VCaP (cell line): ENCODE measurements around the gene SASH3.

Experiments used
- H3K27ac ChIP-seq: fragments of 450-650 bp; 2 replicates; pipeline ENCODE4 v1.5.1; 2017
- TF ChIP-seq, protein P1 (sequence below): fragments of 450-650 bp; conservative IDR thresholded peaks from 2 replicates; pipeline ENCODE4 v1.5.1; 2017; ENCODE audit warnings: mild to moderate bottlenecking, moderate library complexity

The SASH3 gene

DNA sequence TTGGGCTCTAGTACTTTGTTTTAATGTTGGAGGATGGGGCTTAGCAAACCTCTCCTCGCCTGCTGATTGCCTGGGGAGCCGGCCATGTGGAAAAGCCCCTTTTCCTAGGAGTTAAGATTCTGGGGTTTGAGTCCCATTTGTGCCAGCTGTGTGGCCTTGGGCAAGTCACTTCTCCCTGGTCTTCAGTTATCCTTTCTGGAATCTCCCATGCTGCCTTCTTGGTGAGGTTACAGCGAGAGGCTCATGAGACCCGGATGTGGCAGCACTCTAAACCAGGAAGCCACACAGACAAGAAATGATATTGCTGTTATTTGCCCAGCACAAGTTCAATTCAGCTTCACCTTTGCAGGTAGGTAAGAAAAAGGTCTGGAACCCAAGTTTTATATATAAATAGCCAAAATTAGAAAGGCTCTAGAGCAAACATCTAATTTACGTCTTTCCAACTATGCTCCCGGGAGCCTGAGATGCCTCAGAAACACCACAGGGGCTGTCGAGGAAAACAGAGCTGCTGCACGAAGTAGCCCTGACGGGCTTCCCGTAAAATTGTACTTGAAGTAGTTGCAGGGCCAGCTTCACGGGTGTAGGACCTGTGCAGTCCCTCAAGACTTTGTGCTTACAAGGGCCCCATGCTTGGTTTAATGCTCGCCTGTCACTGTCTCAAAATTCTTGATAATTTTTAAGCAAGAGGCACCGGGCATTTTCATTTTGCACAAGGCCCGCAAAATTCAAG is 8.3 kb upstream of the SASH3 start:
- TF ChIP-seq, protein P1, sequence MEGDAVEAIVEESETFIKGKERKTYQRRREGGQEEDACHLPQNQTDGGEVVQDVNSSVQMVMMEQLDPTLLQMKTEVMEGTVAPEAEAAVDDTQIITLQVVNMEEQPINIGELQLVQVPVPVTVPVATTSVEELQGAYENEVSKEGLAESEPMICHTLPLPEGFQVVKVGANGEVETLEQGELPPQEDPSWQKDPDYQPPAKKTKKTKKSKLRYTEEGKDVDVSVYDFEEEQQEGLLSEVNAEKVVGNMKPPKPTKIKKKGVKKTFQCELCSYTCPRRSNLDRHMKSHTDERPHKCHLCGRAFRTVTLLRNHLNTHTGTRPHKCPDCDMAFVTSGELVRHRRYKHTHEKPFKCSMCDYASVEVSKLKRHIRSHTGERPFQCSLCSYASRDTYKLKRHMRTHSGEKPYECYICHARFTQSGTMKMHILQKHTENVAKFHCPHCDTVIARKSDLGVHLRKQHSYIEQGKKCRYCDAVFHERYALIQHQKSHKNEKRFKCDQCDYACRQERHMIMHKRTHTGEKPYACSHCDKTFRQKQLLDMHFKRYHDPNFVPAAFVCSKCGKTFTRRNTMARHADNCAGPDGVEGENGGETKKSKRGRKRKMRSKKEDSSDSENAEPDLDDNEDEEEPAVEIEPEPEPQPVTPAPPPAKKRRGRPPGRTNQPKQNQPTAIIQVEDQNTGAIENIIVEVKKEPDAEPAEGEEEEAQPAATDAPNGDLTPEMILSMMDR: no peak
- H3K27ac ChIP-seq: no peak overlapping the region

DNA sequence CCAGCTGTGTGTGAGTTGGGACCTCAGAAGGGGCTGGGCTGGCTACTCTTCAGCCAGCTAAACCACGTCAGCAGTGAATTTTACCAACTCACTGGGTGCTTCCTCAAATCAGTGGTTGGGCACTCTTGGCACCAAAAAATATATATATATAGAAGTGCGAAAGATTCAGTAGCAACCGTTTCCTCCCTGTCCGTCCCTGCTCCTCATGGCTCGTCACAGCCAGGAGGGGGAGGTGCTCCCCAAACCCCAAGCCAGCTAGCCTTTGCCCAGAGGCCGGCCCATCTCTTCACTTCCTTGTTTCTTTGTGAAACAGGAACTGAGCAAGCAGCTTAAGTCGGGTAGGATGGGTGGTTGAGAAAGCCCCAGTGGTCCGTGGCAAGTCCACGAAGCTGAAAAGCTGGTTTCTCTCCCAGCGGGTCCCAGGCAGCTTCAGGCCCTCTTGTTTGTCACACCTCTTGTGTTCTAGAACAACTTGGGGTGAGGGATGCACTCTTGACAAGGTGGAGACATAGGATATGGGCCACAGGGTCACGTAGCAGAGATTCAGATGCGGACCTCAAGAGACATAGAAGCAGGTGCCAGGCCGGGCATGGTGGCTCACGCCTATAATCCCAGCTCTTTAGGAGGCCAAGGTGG is 6.8 kb upstream of the SASH3 start:
- TF ChIP-seq, protein P1: no peak
- H3K27ac ChIP-seq: no peak overlapping the region

DNA sequence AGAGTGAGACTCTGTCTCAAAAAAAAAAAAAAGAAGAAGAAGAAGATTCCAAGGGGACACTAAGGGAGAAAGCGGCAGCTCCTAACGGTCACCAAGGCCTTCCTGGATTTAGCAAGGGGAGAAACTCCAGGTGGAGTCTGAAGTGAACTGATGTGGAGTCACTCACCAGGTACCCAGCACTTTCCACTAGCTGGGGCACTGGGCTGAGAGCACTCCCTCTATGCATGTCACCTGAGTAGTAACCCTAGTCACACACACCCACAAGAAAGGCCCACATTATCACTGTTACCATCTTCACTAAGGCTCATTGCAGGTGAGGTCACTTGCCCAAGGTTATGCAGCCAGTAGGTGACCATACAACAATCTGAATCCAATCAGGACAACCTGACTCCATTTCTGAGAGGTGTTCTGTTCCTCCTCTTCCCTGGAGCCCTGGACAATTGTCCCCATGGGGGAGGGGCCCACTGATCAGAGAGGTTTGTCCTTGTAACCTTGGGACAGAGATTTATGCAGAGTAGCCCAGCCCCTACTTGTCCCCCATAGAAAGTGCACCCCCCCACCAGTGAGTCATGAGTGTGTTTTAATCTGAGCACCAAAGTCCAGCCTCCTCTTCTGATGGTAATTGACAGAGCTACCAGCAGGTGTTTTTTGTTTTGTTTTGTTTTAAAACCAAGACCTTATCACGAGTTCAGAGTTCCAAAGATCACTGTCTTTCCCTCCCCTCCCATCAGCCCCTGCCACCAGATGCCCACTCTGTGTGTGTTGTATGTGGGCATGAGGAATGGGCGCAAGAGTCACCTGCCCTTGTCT is 5.9 kb upstream of the SASH3 start:
- no peak overlapping the region for H3K27ac ChIP-seq

DNA sequence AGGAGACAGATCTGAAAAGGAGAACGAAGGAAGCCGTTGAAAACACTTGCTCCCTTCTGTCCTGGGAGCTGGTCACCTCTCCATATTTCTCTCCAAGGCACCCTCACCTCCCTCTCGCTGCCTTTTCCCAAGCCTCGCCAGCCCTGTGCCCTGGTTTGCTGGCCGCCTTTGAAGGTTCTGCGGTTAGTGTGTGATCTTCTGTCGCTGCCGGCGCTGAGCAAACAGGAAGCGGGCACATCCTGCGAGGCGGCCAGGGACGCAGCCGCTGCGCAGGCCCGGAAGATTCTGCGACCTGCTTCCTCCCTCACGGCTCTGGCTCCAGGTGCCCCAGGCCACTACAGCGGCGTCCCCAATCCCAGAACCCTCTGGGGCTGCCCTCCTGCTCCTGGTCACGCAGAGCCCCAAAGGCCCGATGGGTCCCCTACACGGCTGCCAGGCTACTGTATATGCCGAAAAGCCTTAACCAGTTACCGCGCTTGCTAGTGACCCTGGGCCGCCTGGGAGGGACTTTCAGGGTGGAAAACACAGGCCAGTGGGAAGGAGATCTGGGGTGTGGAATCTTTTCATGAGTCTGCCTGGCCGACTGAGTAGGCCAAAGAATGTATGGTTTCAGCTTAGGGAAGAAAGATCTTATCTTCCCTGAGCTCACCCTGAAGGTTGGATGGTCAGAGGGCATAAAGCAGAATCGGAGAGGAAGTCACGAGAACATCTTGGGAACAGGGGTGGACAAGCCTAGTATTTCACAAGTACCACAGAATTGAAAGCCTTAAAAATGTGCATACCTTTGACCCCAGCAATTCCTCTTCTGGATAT is 2.3 kb upstream of the SASH3 start:
- H3K27ac ChIP-seq: peak overlapping the region; percentile 91
- TF ChIP-seq, protein P1: no peak

More for the DNA sequence above, 5.9 kb upstream of the SASH3 start:
- TF ChIP-seq, protein P1: no peak

DNA sequence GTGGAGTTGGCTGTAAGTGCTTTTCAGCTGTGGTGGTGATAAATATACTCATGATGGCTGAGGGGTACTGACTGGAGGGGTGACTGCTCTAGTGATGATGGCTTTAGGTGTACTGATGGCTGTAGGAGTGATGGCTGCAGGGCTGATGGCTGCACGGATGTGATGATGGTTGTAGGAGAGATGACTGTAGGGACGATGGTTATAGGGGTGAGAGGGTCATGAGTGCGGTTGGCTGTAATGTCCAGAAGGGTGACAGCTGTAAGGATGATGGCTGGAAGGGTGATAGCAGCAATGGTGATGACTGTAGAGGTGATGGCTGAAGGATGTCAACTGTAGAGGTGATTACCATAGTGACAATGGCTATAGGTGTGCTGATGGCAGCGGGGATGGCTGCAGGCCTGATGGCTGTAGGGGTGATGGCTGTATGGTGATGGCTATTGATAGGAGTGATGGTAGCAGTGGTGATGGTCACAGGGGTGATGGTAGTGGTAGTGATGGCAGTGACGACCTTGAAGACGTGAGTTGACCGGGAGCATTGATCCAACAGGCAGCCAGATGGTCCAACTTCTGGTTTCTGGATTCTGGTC is 570 bp upstream of the SASH3 start:
- TF ChIP-seq, protein P1: no peak
- H3K27ac ChIP-seq: no peak overlapping the region

DNA sequence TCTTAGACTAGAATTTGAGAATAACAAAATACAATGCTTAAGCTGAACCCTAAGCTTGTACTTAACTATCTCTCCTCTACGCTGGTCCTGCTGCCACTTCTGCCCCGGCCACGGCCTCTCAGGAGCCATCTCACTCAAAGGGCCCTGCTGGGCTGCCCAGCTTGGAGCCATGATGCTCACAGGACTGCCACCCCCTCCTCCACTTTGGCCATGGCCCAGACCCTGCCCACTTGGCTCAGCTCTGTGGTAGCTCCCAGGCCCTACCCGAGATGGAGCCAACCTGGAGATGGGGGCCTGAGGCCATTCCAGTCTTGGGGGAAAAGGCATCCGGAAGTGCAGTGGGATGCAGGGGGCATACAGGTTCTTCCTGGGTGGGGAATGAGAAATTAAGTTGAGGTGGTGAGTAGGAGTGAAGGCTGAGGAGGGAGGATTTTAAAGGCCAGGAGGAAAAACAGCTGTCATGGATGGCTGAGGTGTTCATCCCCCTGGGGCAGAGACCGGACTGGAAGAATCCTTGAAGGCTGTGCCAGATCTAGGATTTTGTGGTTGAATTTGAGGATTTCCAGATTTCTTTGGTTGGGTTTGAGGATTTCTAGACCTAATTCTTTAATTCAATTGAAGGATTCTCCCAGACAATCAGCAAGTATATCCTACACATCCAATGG is 824 bp downstream of the SASH3 start:
- TF ChIP-seq, protein P1: no peak
- no peak overlapping the region for H3K27ac ChIP-seq
